IMR-90 (cell line): ENCODE results near the gene MAG. TPM values are rescaled to one million over a fixed set of nuclear protein-coding genes. Genes with fewer than 3 reads are reported as not detected.

Experiments
- ATAC-seq: fragments of 200-7000 bp; cut with Tn5 transposase; 2 replicates; pipeline ENCODE4 v1.9.1; 2020; ENCODE audit warnings: low read depth, mild to moderate bottlenecking, moderate library complexity
- BruUV-seq: library from RNA; stranded (reverse); fragments of 400-500 nt; replicated peaks from 2 replicates; lab custom pipeline; 2021; lab: Mats Ljungman, UMichigan
- CTCF ChIA-PET: fragments of 300-600 bp; formaldehyde crosslinking; extraction: SDS; loops from one replicate; lab custom pipeline; 2021; ENCODE audit warnings: antibody characterized with exemption; lab: Yijun Ruan, JAX
- POLR2A ChIA-PET: fragments of 300-600 bp; sonication (Branson Sonifier 250); formaldehyde crosslinking; loops from one replicate; lab custom pipeline; 2022; ENCODE audit warnings: antibody characterized with exemption; ENCODE audit not compliant: unreplicated experiment; lab: Charles Lee
- DNase-seq: peaks from one replicate; pipeline ENCODE4 v3.0.0; 2013
- H2AFZ ChIP-seq: replicated peaks from 2 replicates; pipeline ENCODE3; 2013; ENCODE audit warnings: low read length, mild to moderate bottlenecking; ENCODE audit not compliant: poor library complexity
- H2AK5ac ChIP-seq: 2 replicates; pipeline ENCODE4 v1.6.1; 2013; ENCODE audit warnings: low read depth, low read length, inconsistent platforms
- H2AK9ac ChIP-seq: replicated peaks from 2 replicates; pipeline ENCODE3; 2013; ENCODE audit warnings: mild to moderate bottlenecking, low read depth, low read length, moderate library complexity; ENCODE audit not compliant: poor library complexity
- H2BK120ac ChIP-seq: 2 replicates; pipeline ENCODE4 v1.6.1; 2013; ENCODE audit warnings: low read depth, low read length, inconsistent platforms
- H2BK15ac ChIP-seq: 3 replicates; pipeline ENCODE4 v1.6.1; 2013; ENCODE audit warnings: low read depth, low read length, inconsistent platforms
- H2BK20ac ChIP-seq: 2 replicates; pipeline ENCODE4 v1.6.1; 2013; ENCODE audit warnings: low read depth, mild to moderate bottlenecking, inconsistent platforms, low read length, moderate library complexity
- H2BK5ac ChIP-seq: 2 replicates; pipeline ENCODE4 v1.6.1; 2013; ENCODE audit warnings: mild to moderate bottlenecking, low read depth, low read length, inconsistent platforms; ENCODE audit not compliant: poor library complexity, severe bottlenecking
- H3K14ac ChIP-seq: replicated peaks from 2 replicates; pipeline ENCODE4 v1.6.1; 2013; ENCODE audit warnings: low read depth, low read length, inconsistent platforms
- H3K18ac ChIP-seq: 2 replicates; pipeline ENCODE4 v1.6.1; 2013; ENCODE audit warnings: low read depth, low read length, control low read depth
- H3K23ac ChIP-seq: 2 replicates; pipeline ENCODE4 v1.6.1; 2013; ENCODE audit warnings: low read depth, low read length, inconsistent platforms
- H3K27ac ChIP-seq: 2 replicates; pipeline ENCODE4 v1.5.1; 2013; ENCODE audit warnings: mild to moderate bottlenecking, control low read depth, low read length; ENCODE audit not compliant: insufficient read depth
- H3K27me3 ChIP-seq: 2 replicates; pipeline ENCODE4 v1.6.1; 2013; ENCODE audit warnings: low read length; ENCODE audit not compliant: control insufficient read depth, insufficient read depth
- H3K36me3 ChIP-seq: 2 replicates; pipeline ENCODE4 v1.6.1; 2013; ENCODE audit warnings: low read length, mixed read lengths; ENCODE audit not compliant: control insufficient read depth, insufficient read depth
- H3K4ac ChIP-seq: 2 replicates; pipeline ENCODE4 v1.6.1; 2013; ENCODE audit warnings: low read depth, low read length, inconsistent platforms
- H3K4me1 ChIP-seq: 2 replicates; pipeline ENCODE4 v1.6.1; 2013; ENCODE audit warnings: low read length, mixed read lengths; ENCODE audit not compliant: control insufficient read depth, insufficient read depth
- H3K4me2 ChIP-seq: 2 replicates; pipeline ENCODE4 v1.6.1; 2013; ENCODE audit warnings: low read depth, mild to moderate bottlenecking, control low read depth, low read length, moderate library complexity
- H3K4me3 ChIP-seq: 2 replicates; pipeline ENCODE4 v1.5.1; 2013; ENCODE audit warnings: low read depth, mild to moderate bottlenecking, control low read depth, low read length, moderate library complexity; ENCODE audit not compliant: insufficient read depth
- H3K56ac ChIP-seq: 2 replicates; pipeline ENCODE4 v1.6.1; 2013; ENCODE audit warnings: low read length, inconsistent platforms; ENCODE audit not compliant: insufficient read depth; ENCODE audit errors: extremely low read depth
- H3K79me1 ChIP-seq, 2 experiments: 2 replicates each; pipeline ENCODE4 v1.6.1; 2013; ENCODE audit warnings: low read length in 2 of 2, inconsistent platforms in 1 of 2, low read depth in 1 of 2
- H3K9ac ChIP-seq: 2 replicates; pipeline ENCODE4 v1.6.1; 2013; ENCODE audit warnings: low read depth, low read length, control low read depth
- H3K9me1 ChIP-seq: 2 replicates; pipeline ENCODE4 v1.6.1; 2013; ENCODE audit warnings: low read length, inconsistent platforms; ENCODE audit not compliant: insufficient read depth
- H3K9me3 ChIP-seq: 2 replicates; pipeline ENCODE4 v1.6.1; 2013; ENCODE audit warnings: low read length; ENCODE audit not compliant: control insufficient read depth, insufficient read depth
- H4K20me1 ChIP-seq: 2 replicates; pipeline ENCODE4 v1.6.1; 2013; ENCODE audit warnings: low read length, inconsistent platforms; ENCODE audit not compliant: insufficient read depth
- H4K5ac ChIP-seq: 2 replicates; pipeline ENCODE4 v1.6.1; 2013; ENCODE audit warnings: mild to moderate bottlenecking, low read depth, low read length, control low read depth
- H4K8ac ChIP-seq, 2 experiments: 2 replicates each; pipeline ENCODE4 v1.6.1; 2013; ENCODE audit warnings: low read depth in 2 of 2, low read length in 2 of 2, control low read depth in 1 of 2, inconsistent platforms in 1 of 2
- H4K91ac ChIP-seq: 2 replicates; pipeline ENCODE4 v1.6.1; 2013; ENCODE audit warnings: low read depth, low read length, inconsistent platforms; ENCODE audit not compliant: insufficient read depth
- BHLHE40 ChIP-seq: fragments of 150-350 bp; IDR thresholded peaks from 2 replicates; pipeline ENCODE4 v1.6.1; 2016; ENCODE audit warnings: mild to moderate bottlenecking, low read depth, low read length
- CEBPB ChIP-seq: IDR thresholded peaks from 2 replicates; pipeline ENCODE4 v1.6.1; 2012; ENCODE audit warnings: low read depth, low read length, improper control_type of control experiment
- CHD1 ChIP-seq: IDR thresholded peaks from 2 replicates; pipeline ENCODE4 v1.6.1; 2012; ENCODE audit warnings: low read depth, low read length, improper control_type of control experiment
- CTCF ChIP-seq: conservative IDR thresholded peaks from 2 replicates; pipeline ENCODE4 v1.5.1; 2012; ENCODE audit warnings: mild to moderate bottlenecking, low read depth, low read length, improper control_type of control experiment
- FOS ChIP-seq: fragments of 150-350 bp; IDR thresholded peaks from 2 replicates; pipeline ENCODE4 v1.6.1; 2016; ENCODE audit warnings: low read depth, low read length
- MAFK ChIP-seq: IDR thresholded peaks from 2 replicates; pipeline ENCODE4 v1.6.1; 2012; ENCODE audit warnings: low read depth, low read length, improper control_type of control experiment
- MAZ ChIP-seq: IDR thresholded peaks from 2 replicates; pipeline ENCODE4 v1.6.1; 2012; ENCODE audit warnings: low read depth, mild to moderate bottlenecking, low read length, improper control_type of control experiment, moderate library complexity, borderline replicate concordance
- MXI1 ChIP-seq: IDR thresholded peaks from 2 replicates; pipeline ENCODE4 v1.6.1; 2012; ENCODE audit warnings: low read depth, mild to moderate bottlenecking, low read length, moderate library complexity, borderline replicate concordance
- NFE2L2 ChIP-seq: fragments of 150-350 bp; IDR thresholded peaks from 2 replicates; pipeline ENCODE4 v1.6.1; 2016; ENCODE audit warnings: low read depth, mild to moderate bottlenecking, low read length
- POLR2A ChIP-seq: IDR thresholded peaks from 2 replicates; pipeline ENCODE4 v1.6.1; 2012; ENCODE audit warnings: mild to moderate bottlenecking, low read depth, low read length
- RAD21 ChIP-seq: IDR thresholded peaks from 2 replicates; pipeline ENCODE4 v1.6.1; 2012; ENCODE audit warnings: low read length, improper control_type of control experiment
- RCOR1 ChIP-seq: IDR thresholded peaks from 2 replicates; pipeline ENCODE4 v1.6.1; 2012; ENCODE audit warnings: mild to moderate bottlenecking, low read length, improper control_type of control experiment; ENCODE audit not compliant: insufficient replicate concordance
- RFX5 ChIP-seq: IDR thresholded peaks from 2 replicates; pipeline ENCODE4 v1.8.0; 2012; ENCODE audit warnings: low read depth, mild to moderate bottlenecking, low read length, moderate library complexity
- SMC3 ChIP-seq: fragments of 150-350 bp; IDR thresholded peaks from 2 replicates; pipeline ENCODE4 v1.6.1; 2016; ENCODE audit warnings: low read depth, mild to moderate bottlenecking, antibody characterized with exemption, low read length, moderate library complexity
- USF2 ChIP-seq: fragments of 150-350 bp; IDR thresholded peaks from 2 replicates; pipeline ENCODE4 v1.6.1; 2017; ENCODE audit warnings: mild to moderate bottlenecking, antibody characterized with exemption, low read length, low read depth
- WGBS, 2 experiments: methylation state at CpG; one replicate each; pipeline versions ENCODE4 v1.1.5 to v1.1.7; 2013; ENCODE audit warnings: missing lambda C conversion rate in 2 of 2; ENCODE audit not compliant: insufficient read length in 1 of 2; ENCODE audit errors: extremely low coverage in 2 of 2; 5-methylcytosine and 5-hydroxymethylcytosine counted together
- dilution Hi-C: fragments of 300-500 bp; cut with HindIII; formaldehyde crosslinking; loops from one replicate; pipeline ENCODE4 v1.14.3; 2018; ENCODE audit warnings: low sequenced_read_pairs; ENCODE audit not compliant: unreplicated experiment
- in situ Hi-C: fragments of 300-500 bp; cut with MboI; formaldehyde crosslinking; loops from 3 replicates; pipeline ENCODE4 v1.14.3; 2019; ENCODE audit warnings: low sequenced_read_pairs, inconsistent platforms, mixed read lengths
- intact Hi-C: fragments of 100-400 bp; cut with micrococcal nuclease; formaldehyde crosslinking; loops from 2 replicates; pipeline ENCODE4 v1.10.0; 2022
- polyA plus RNA-seq, 3 experiments: library from polyadenylated mRNA; depleted of rRNA; stranded (reverse); fragments of >200 nt; gene quantifications; 2 replicates each; pipeline ENCODE4 v1.2.3, GENCODE V29; 2012; ENCODE audit warnings: low replicate concordance in 1 of 3
- total RNA-seq: library from RNA; depleted of rRNA; stranded (reverse); fragments of >200 nt; gene quantifications from 2 replicates; pipeline ENCODE4 v1.2.3, GENCODE V29; 2012
- TF ChIP-seq, protein P1 (sequence below): fragments of 150-350 bp; IDR thresholded peaks from 2 replicates; pipeline ENCODE4 v1.6.1; 2016; ENCODE audit warnings: low read depth, mild to moderate bottlenecking, low read length, moderate library complexity, borderline replicate concordance

Gene MAG
- total and polyA plus RNA-seq, 2 of the 4 experiments (the other 2 are of a cell fraction): not detected

DNA sequence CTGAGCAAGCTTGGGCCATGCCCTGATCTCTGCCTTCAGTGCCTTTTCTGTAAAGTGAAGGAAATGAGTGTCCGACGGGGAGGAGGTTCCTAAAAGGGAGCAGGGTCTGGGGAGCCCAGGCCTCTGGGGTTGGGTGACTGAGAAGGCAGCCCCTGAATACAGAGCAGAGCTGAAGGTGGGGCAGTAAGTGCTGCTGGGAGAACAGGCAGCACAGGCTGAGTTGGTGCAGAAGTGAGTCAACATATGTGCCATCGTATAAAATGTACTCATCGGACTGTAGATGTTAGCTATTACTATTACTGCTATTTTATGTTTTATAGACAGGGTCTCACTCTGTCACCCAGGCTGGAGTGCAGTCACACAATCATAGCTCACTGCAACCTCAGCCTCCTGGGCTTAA is 10.7 kb upstream of the MAG start:
- Histone ChIP-seq H3K9ac (no peak overlapping the region), H3K9me3 (no peaks in the 10 kb centered on the region), H4K5ac (no peak overlapping the region), H4K91ac (no peak overlapping the region), H3K4ac (no peak overlapping the region), H4K8ac (no peak overlapping the region), H3K36me3 (peaks cover 13% of the 10 kb centered on the region; the same call in 1 of the 2 replicates), H2AK9ac (no peak overlapping the region), H2AFZ (no peak overlapping the region), H3K27me3 (peaks cover 27% of the 10 kb centered on the region), H3K4me1 (no peaks in the 10 kb centered on the region), H3K56ac (no peak overlapping the region), H3K27ac (no peak overlapping the region), H2AK5ac (no peak overlapping the region), H3K4me3 (no peak overlapping the region), H2BK5ac (no peak overlapping the region), H4K20me1 (no peaks in the 10 kb centered on the region), H2BK15ac (no peak overlapping the region), H3K18ac (no peak overlapping the region), H3K79me1 (no peaks in the 10 kb centered on the region), H2BK20ac (no peak overlapping the region), H3K9me1 (no peaks in the 10 kb centered on the region), H3K23ac (no peak overlapping the region), H3K14ac (no peak overlapping the region), H2BK120ac (no peak overlapping the region), H3K4me2 (no peak overlapping the region)
- in situ Hi-C loops (no loop called here), dilution Hi-C loops (no loop called here), intact Hi-C loops (no loop called here)
- DNase-seq (no peak), ATAC-seq (peak; percentile 13)
- no TSS peak for BruUV-seq
- ChIA-PET CTCF (interaction anchor here (1.3 kb wide), 1 partner anchor 14 kb away, joined by 3 read pairs; no protein-coding TSS in a partner anchor), POLR2A (no interaction called here)
- no peak for TF ChIP-seq NFE2L2
- no peak for TF ChIP-seq MAFK
- TF ChIP-seq CHD1: no peak
- no peak for TF ChIP-seq MAZ
- TF ChIP-seq MXI1: no peak
- no peak for TF ChIP-seq POLR2A
- TF ChIP-seq BHLHE40: no peak
- TF ChIP-seq, protein P1, sequence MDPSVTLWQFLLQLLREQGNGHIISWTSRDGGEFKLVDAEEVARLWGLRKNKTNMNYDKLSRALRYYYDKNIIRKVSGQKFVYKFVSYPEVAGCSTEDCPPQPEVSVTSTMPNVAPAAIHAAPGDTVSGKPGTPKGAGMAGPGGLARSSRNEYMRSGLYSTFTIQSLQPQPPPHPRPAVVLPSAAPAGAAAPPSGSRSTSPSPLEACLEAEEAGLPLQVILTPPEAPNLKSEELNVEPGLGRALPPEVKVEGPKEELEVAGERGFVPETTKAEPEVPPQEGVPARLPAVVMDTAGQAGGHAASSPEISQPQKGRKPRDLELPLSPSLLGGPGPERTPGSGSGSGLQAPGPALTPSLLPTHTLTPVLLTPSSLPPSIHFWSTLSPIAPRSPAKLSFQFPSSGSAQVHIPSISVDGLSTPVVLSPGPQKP: no peak
- no peak for TF ChIP-seq CEBPB
- TF ChIP-seq RAD21: no peak
- TF ChIP-seq RCOR1: no peak
- no peak for TF ChIP-seq SMC3
- TF ChIP-seq USF2: no peak
- TF ChIP-seq RFX5: no peak
- no peak for TF ChIP-seq FOS
- no peak for TF ChIP-seq CTCF
- 50% methylated on average over 2 of the region's 4 CpGs; no CpG with 5 or more reads in 1 of the 2 experiments for WGBS, 2 experiments
